ENCODE results near the gene FGF18.

FGF18 gene

GRCh38 chr5:171470420-171470819, 51.0 kb downstream of the FGF18 start:
- DNase-seq (ENCODE audit: low read depth), result no peak

DNA sequence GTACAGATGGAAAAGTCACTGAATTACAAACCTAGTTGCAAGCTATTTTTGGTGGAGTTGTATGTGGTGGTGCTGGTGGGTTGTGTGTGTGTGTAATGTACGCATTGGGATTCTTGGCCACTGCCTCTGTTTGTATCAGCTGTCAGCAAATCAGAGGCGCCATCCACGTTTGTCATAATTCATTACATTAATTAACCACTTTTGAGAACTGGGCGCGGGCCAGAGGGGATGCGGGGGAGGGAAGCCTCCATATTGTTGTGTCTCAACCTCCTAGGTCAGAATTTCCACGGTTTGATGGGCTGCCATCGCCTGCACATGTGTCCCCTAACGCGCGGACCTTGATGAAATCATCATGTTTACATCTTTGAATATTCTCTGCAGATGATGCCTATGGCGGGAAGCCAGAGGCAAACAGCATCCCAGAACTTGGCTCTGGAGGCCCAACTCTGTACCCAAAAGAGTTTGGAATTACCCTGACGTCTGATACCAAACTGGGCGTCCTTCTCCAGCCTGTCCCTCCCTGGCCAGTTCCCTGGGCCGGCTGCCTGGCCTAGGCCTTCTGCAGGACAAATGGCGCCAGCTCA, 54.9 kb downstream of the FGF18 start:
- no peak for DNase-seq (ENCODE audit: low read depth)

- DNase-seq (ENCODE audit: low read depth), result no peak
Measured at GRCh38 chr5:171475596-171475995, 56.1 kb downstream of the FGF18 start.

DNA sequence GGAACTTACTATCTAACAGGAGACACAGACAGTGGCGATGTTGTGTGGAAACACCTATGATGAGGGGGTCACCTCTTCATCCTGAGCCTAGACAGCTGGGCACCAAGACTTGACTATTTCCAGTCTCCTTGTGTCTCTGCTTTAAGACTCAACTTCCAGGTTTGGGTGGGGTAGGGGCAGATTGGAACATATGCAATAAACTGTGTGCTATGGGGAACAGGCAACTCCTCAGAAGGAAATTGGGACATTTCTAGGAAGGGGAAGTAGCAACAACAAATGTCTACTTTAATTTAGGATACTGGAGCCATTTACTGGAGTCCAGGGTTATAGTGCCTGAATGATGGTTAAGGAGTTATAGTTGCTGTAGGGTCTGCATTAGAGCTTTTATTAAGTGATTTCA, 57.3 kb downstream of the FGF18 start:
- DNase-seq (ENCODE audit: low read depth), result no peak

- no peak for DNase-seq (ENCODE audit: low read depth)
Measured at GRCh38 chr5:171477101-171477500, 57.7 kb downstream of the FGF18 start.

- no peak for DNase-seq (ENCODE audit: low read depth)
Measured at GRCh38 chr5:171477666-171478065, 58.2 kb downstream of the FGF18 start.

GRCh38 chr5:171478946-171479775, 59.7 kb downstream of the FGF18 start:
- DNase-seq (ENCODE audit: low read depth), result no peak

- no peak for DNase-seq (ENCODE audit: low read depth)
Measured at GRCh38 chr5:171479776-171480125, 60.3 kb downstream of the FGF18 start.

DNA sequence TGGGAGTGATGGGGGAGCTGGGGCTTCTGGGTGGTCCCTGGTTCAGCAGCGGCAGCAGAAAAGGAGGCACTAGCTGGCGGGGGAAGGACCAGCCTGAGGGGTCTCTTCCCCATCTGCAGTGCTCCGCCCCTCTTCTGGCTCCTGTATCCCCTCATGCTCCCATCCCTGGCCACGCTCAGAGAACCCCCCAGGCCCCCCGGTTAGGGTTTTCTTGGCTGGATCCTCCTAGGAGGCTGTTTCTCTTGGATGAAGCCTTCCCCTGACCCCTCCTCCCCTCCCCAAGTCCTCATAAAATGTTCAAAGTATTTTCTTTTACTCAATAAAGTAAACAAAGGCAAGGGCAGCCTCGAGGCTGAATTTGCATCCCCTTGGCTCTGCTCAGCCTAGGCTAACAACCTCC, 60.8 kb downstream of the FGF18 start:
- DNase-seq (ENCODE audit: low read depth), result no peak

DNA sequence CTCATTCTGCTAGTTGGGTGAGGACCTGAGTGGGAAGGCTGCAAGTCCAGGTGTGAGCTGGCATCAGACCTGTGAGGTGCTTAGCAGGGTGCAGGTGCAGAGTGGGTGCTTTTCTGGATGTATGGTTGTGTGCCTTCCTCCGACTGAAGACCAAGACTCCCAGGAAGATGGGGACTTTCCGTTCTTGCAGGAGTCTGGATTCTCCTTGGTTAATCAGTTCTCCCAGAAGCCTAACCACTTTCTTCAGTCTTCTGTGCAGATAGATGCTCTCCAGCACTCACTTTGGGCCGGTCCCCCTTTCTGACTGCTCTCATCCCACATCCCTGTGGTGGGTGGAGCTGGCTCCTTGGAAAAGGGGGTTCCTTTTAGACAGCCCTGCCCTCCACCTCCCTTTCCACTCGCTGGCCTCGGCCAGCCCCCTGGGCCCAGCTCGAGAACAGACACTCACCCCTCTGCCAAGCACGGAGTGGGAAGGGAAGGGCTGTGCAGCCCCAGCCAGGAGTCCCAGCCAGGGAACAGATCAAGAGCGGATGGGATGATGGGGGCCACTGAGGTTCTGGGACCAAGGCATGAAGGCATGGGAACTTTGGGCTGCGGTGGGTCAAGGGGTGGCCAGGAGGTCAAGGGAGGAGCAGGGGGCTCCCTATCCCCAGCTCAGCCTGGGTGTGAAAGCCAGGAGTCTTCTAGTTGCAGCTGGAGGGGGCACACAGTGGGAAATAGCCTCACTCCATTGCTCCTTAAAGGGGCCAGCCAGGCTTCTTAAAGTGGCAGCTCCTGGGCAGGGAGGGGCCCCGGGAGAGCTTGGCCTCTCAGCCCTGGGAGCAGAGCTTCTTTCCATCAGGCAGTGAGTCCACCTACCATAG, 62.4 kb downstream of the FGF18 start:
- DNase-seq (ENCODE audit: low read depth), result no peak

DNA sequence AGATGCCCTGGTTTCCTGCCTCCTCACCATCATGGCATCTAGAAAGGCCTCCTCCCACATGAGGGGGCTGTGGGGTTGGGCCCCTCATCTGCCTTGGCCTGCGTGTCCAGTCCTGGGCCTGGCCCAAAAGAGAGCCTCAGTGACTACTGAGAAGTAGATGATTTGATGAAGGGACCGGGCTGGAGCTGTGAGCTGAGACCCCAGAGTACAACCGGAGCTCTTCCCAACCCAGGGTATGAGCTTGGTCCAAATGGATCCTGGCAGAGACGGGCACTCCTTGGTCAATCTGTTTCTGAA, 62.9 kb downstream of the FGF18 start:
- DNase-seq (ENCODE audit: low read depth), result no peak

- no peak for DNase-seq (ENCODE audit: low read depth)
Measured at GRCh38 chr5:171483551-171484135, 64.2 kb downstream of the FGF18 start.

DNA sequence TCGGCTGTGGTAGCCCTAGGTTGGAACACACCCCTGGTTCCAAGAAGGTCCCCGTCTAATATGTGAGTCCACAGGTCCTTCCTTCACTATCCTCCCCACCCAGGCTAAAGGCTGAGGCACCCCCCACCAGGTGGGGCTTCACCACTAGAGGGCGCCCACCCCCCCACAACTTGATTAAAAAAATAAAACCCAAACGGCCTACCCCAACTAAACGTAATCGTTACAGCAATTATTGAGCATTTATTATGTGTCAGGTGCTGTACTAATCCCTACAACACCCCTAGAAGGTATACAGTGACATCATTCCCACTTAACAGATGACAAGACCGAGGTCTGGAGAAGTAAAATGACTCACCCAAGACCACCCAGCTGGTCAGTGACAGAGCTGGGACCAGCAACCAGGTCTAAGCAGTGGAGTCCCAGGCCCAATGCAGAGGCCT, 65.0 kb downstream of the FGF18 start:
- DNase-seq (ENCODE audit: low read depth), result peak; percentile 37

DNA sequence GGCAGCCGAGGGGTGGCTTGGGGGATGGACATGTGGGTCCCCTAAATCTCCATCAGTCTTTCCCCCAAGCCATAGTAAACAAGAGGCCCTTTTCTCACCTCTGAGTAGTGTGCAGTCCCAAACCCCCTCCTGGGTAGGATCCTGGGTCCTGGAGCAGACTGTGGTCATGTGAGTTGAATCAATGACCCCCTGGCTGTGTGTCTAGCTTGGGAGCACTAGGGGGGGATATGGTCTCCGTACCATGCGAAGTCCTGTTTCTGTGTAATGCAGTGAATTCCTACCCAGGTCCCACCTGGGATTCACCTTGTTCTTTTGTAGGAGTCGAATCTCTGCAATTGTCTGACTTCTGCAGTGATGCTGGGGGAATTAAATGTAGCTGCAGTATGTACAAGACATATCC, 66.2 kb downstream of the FGF18 start:
- DNase-seq (ENCODE audit: low read depth), result no peak

GRCh38 chr5:171486613-171487012, 67.2 kb downstream of the FGF18 start:
- DNase-seq (ENCODE audit: low read depth), result no peak

- no peak for DNase-seq (ENCODE audit: low read depth)
Measured at GRCh38 chr5:171488876-171489275, 69.4 kb downstream of the FGF18 start.

DNA sequence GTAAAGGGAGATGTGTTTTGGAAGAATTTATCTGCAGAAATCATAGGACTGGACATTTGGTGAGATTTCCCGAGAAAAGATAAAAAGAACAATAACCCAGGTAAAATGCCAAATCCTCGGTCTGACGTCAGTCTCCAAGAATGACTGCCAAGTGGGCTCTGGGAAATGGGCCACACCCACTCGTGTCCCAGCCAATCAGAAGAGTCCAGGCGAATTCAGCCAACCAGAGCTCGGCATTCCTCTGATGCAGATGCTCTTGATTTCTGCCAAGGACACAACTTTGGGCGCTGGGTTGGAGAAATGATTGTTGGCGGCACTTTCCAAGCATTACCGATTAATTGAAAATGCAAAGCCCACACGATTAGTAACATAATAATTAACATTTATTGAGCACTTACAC, 73.3 kb downstream of the FGF18 start:
- no peak for DNase-seq (ENCODE audit: low read depth)

GRCh38 chr5:171493646-171494393, 74.4 kb downstream of the FGF18 start:
- DNase-seq (ENCODE audit: low read depth), result no peak

DNA sequence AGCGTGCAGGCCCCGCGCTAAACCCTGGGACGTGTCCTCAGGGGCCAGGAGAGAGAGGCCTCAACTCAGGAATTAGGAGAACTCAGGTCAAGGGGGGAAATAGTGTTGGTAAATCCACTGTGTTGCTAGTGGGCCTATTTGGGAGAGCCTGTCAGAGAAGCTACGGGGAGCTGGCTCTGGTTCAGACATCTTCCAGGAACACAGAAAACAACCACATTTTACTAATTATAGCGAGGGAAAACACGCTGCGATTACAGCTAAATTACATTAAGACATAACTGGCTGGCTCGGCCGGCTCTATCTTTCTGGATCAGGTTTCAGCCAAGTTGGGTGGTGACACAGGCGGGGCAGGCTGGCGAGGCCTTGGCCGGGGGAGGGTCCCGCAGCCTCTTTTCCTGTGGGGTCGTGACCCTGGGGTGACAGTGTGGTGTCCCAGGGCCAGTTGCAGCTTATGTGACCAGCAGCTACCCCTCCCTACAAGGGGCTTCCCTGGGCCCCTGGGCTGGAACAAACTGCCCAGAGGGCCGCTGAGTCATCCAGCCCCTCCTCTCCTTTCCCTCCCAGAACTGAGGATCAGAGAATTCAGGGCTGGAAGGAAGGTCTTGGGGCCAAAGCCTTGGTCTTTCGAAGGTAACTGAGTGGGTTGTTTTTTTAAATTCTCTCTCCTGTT, 75.1 kb downstream of the FGF18 start:
- no peak for DNase-seq (ENCODE audit: low read depth)

DNA sequence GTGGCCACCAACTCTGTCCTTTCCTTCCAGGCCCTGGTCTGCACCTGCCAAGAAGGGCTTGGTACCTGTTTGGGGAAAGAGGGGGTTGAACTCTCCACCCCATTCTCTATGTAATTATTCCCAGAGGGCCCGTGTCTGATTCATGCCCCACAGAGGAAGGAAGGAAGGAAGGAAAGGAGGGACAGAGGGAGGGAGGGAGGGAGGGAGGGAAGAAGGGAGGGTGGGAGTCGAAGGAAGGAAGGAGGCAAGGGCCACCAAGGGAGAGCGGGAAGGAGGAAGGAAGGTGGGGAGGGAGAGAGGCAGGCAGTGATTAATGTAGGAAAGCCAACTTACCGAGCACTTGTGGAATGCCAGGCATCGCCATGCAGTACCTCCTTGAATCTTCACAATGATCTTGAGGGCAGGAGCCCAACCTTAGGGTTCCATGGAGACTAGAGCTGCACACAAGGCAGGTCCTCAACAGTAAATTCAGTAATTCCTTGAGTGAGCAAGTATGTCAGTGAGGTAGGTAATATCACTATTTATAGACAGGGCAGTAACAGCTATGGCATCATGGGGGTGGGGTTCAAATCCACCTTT, 75.8 kb downstream of the FGF18 start:
- no peak for DNase-seq (ENCODE audit: low read depth)

DNA sequence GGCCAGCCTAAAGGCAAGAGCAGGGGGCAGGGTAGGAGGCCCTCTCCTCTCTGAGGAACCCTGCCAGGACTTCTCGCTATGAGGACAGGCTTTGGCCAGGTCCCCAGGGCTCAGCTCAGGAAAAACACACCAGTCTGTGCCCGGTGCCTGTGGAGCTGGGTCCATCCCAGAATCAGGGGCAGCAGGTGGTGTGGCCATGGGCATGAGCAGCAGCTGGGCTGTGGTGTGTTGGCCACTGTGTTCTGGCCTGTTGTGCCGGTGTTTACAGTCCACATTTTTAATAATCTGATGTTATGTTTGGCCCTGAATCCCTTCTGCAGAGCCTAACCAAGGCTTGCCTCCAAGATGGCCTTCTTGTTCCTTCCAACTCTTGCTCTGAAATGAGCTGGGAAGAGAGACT, 77.0 kb downstream of the FGF18 start:
- DNase-seq (ENCODE audit: low read depth), result no peak

All from activated T-cell treated with anti-CD3 and anti-CD28 coated beads for 24 hours (primary cell).